Endothelial cell of umbilical vein (primary cell): ENCODE data around the gene LIME1. TPM values are rescaled to one million over a fixed set of nuclear protein-coding genes. Genes with fewer than 3 reads are reported as not detected.

Source experiments
- BruUV-seq: library from RNA; stranded (reverse); fragments of 400-500 nt; replicated peaks from 2 replicates; lab custom pipeline; 2021; lab: Mats Ljungman, UMichigan
- CTCF ChIA-PET: fragments of 300-600, 350-600 bp; sonication (Branson Sonifier 250); formaldehyde crosslinking; loops from one replicate; lab custom pipeline; 2021; ENCODE audit warnings: antibody characterized with exemption, inconsistent platforms; lab: Charles Lee
- POLR2A ChIA-PET: fragments of 300-600, 350-600 bp; sonication (Branson Sonifier 250); formaldehyde crosslinking; loops from one replicate; lab custom pipeline; 2021; ENCODE audit warnings: antibody characterized with exemption, inconsistent platforms; lab: Charles Lee
- DNase-seq: peaks from one replicate; pipeline ENCODE4 v3.0.0-alpha.2; 2011; ENCODE audit warnings: low read depth, low spot score
- FAIRE-seq: peaks from 2 replicates; lab custom pipeline; 2011; peaks lifted over from hg19 to GRCh38; lab: Jason Lieb, UNC
- H2AFZ ChIP-seq: 2 replicates; pipeline ENCODE4 v1.6.0; 2012; ENCODE audit warnings: low read depth, low read length, control low read depth, inconsistent platforms
- H3K27ac ChIP-seq: 2 replicates; pipeline ENCODE4 v1.5.1; 2011; ENCODE audit warnings: low read depth, mild to moderate bottlenecking, control low read depth, low read length, moderate library complexity; ENCODE audit not compliant: insufficient read depth
- H3K27me3 ChIP-seq, 2 experiments: 2 replicates each; pipeline versions ENCODE4 v1.6.0 to v1.6.1; 2011; ENCODE audit warnings: low read length in 2 of 2, mixed read lengths in 1 of 2; ENCODE audit not compliant: control insufficient read depth in 2 of 2, insufficient read depth in 2 of 2
- H3K36me3 ChIP-seq, 2 experiments: 2 replicates in 1 of 2; 3 replicates in 1 of 2; pipeline ENCODE4 v1.5.1; 2011; ENCODE audit warnings: low read length in 2 of 2, mild to moderate bottlenecking in 1 of 2, moderate library complexity in 1 of 2; ENCODE audit not compliant: control insufficient read depth in 2 of 2, insufficient read depth in 2 of 2; ENCODE audit errors: extremely low read depth in 1 of 2
- H3K4me1 ChIP-seq: 3 replicates; pipeline ENCODE4 v1.5.1; 2011; ENCODE audit warnings: mild to moderate bottlenecking, low read length; ENCODE audit not compliant: control insufficient read depth, insufficient read depth; ENCODE audit errors: extremely low read depth
- H3K4me2 ChIP-seq: 2 replicates; pipeline ENCODE4 v1.6.1; 2011; ENCODE audit warnings: low read length, control low read depth, mixed read lengths; ENCODE audit not compliant: insufficient read depth
- H3K4me3 ChIP-seq, 3 experiments: fragments of 200-600 bp in 1 of 3; sonication (generic), shearing (Covaris generic) in 1 of 3; replicated peaks in 1 of 3; 2 replicates each; pipeline ENCODE4 v1.5.1; 2011 to 2016; ENCODE audit warnings: control low read depth in 3 of 3, low read length in 3 of 3, mild to moderate bottlenecking in 2 of 3, inconsistent platforms in 1 of 3, low read depth in 1 of 3, moderate library complexity in 1 of 3; ENCODE audit not compliant: insufficient read depth in 1 of 3
- H3K79me2 ChIP-seq: 2 replicates; pipeline ENCODE4 v1.6.0; 2012; ENCODE audit warnings: low read length, inconsistent platforms; ENCODE audit not compliant: control insufficient read depth, insufficient read depth
- H3K9ac ChIP-seq: replicated peaks from 2 replicates; pipeline ENCODE3; 2011; ENCODE audit warnings: low read length, control low read depth; ENCODE audit not compliant: insufficient read depth; ENCODE audit errors: extremely low read depth
- H3K9me1 ChIP-seq: replicated peaks from 3 replicates; pipeline ENCODE4 v1.6.0; 2011; ENCODE audit warnings: mild to moderate bottlenecking, low read length; ENCODE audit not compliant: control insufficient read depth, insufficient read depth; ENCODE audit errors: extremely low read depth
- H3K9me3 ChIP-seq: replicated peaks from 2 replicates; pipeline ENCODE4 v1.5.1; 2012; ENCODE audit warnings: low read length, inconsistent platforms; ENCODE audit not compliant: control insufficient read depth, insufficient read depth
- H4K20me1 ChIP-seq: replicated peaks from 2 replicates; pipeline ENCODE3; 2011; ENCODE audit warnings: mild to moderate bottlenecking, low read length; ENCODE audit not compliant: control insufficient read depth, insufficient read depth; ENCODE audit errors: extremely low read depth
- EZH2 ChIP-seq: IDR thresholded peaks from 2 replicates; pipeline ENCODE4 v1.6.1; 2012; ENCODE audit warnings: borderline replicate concordance, low read depth, mild to moderate bottlenecking, moderate library complexity, low read length, inconsistent platforms; ENCODE audit not compliant: severe bottlenecking
- POLR2AphosphoS5 ChIP-seq: IDR thresholded peaks from 2 replicates; pipeline ENCODE4 v1.6.1; 2012; ENCODE audit warnings: low read depth, mild to moderate bottlenecking, control low read depth, low read length, moderate library complexity; ENCODE audit not compliant: insufficient read depth
- dilution Hi-C: fragments of 300-500 bp; cut with MboI; formaldehyde crosslinking; loops from one replicate; pipeline ENCODE4 v1.15.0; 2019; ENCODE audit warnings: low sequenced_read_pairs; ENCODE audit not compliant: extremely low pct_ligation_motif_present
- intact Hi-C: fragments of 100-400 bp; cut with micrococcal nuclease; formaldehyde crosslinking; loops from one replicate; pipeline ENCODE4 v1.10.0; 2022
- polyA plus RNA-seq, 4 experiments: library from polyadenylated mRNA; depleted of rRNA in 3 of 4; stranded (reverse) in 3 of 4; unstranded in 1 of 4; fragments of >200 nt; gene quantifications; 2 replicates each; pipeline versions ENCODE4 v1.2.1 to v1.2.3, GENCODE V29; 2011 to 2012; ENCODE audit warnings: missing spikeins in 1 of 4
- total RNA-seq: library from RNA; stranded (reverse); gene quantifications from 2 replicates; pipeline ENCODE4 v1.2.3, GENCODE V29; 2021
- TF ChIP-seq, protein P1 (sequence below): IDR thresholded peaks from 2 replicates; pipeline ENCODE4 v1.6.1; 2011; ENCODE audit not compliant: insufficient read depth, insufficient read length

Gene LIME1
- total and polyA plus RNA-seq, 2 donors (not counting 3 experiments of a cell fraction or from before 2014, with no cell fraction given) = 10.7 to 12.2 TPM

DNA sequence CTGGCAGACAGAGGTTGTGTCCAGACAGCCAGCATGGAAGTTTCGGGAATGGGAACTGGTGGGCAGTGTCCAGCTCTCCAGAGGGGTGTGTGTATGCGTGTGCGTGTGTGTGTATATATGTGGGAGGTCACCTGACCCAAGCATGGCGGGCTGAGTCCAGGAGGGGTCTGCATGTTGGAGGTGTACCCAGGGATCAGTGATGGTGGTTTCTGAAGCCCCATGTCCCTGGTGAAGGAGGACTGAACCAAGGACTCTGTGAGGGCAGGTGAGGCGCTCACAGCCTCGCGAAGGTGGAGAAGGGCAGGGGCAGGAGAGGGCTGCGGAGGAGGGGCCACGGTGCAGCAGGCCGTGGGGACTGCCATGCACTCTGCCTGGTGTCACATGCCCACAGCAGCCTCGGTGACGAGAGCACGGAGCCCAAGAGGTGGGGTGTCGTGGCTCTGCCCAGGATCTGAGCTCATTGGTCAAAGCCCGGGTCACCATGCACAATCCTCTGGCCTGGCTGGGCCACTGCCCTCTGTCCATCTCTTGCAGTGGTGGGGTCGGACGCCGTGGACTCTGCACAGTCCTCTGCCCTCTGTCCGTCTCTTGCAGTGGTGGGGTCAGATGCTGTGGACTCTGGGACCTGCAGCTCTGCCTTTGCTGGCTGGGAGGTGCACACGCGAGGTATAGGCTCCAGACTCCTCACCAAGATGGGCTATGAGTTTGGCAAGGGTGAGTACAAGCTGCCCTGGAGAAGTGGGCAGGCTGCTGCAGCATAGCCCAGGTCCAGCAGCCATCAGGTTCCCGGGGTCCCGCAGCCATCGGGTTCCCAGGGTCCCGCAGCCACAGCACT is 2.1 kb upstream of the LIME1 start:
- no peak overlapping the region for H3K4me3 ChIP-seq
- H3K9me3 ChIP-seq = no peaks in the 10 kb centered on the region
- H3K79me2 ChIP-seq = peaks cover 14% of the 10 kb centered on the region
- no peak overlapping the region for H3K9ac ChIP-seq
- no peaks in the 10 kb centered on the region for H3K9me1 ChIP-seq
- H3K27ac ChIP-seq = no peak overlapping the region
- no peak overlapping the region for H2AFZ ChIP-seq
- FAIRE-seq = no peak
- dilution Hi-C loops = no loop called here
- H3K4me1 ChIP-seq = no peaks in the 10 kb centered on the region
- intact Hi-C loops = no loop called here
- ChIA-PET POLR2A (no interaction called here), CTCF (interaction anchor here (0.6 to 2.1 kb wide), 2 partner anchors 20 to 26 kb away, joined by 3 to 7 read pairs; partner anchors contain the start of genes ARFRP1 and ZGPAT)
- H3K4me2 ChIP-seq = no peak overlapping the region
- H3K27me3 ChIP-seq = no peaks in the 10 kb centered on the region
- DNase-seq = no peak
- H4K20me1 ChIP-seq = no peaks in the 10 kb centered on the region
- BruUV-seq = no TSS peak
- H3K36me3 ChIP-seq = peaks cover 0 to 25% of the 10 kb centered on the region in 2 experiments
- TF ChIP-seq, protein P1, sequence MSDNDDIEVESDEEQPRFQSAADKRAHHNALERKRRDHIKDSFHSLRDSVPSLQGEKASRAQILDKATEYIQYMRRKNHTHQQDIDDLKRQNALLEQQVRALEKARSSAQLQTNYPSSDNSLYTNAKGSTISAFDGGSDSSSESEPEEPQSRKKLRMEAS = no peak
- TF ChIP-seq POLR2AphosphoS5 (no peak), EZH2 (no peak)
